NCI-H187 (cell line): Measurements from ENCODE around the gene XK.
"Not testable (repeated sequence)": the region's sequence is repeated elsewhere in the genome, so short reads cannot be mapped to it uniquely, and the experiment has no call there.

Experiments
- DNase-seq, 2 experiments: peaks; one replicate each; lab custom pipeline; 2025; lab: John Stamatoyannopoulos, UW

XK gene

GRCh38 chrX:37754516-37754915 is 68.9 kb downstream of the XK start:
- no peak for DNase-seq

DNA sequence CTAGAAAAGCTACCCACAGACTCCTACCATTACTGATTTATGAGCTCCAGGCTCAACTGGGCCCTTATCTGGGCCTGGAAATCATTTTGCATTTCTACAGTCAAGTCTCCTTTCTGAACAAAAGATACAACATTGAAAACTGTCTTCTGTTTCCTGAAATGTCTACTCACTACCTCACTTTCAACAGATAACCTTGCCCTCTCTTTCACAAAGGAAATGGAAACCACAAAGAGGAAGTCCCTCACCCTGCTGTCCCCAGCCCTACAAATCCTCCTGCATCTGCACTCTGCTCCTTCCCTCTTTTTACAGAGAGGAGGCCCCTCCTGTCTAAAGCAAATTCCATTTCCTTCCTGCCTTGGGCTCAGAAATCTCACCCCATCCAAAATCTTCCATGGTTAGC is 69.4 kb downstream of the XK start:
- DNase-seq, result no peak

GRCh38 chrX:37757082-37757481 is 71.5 kb downstream of the XK start:
- no peak for DNase-seq

DNA sequence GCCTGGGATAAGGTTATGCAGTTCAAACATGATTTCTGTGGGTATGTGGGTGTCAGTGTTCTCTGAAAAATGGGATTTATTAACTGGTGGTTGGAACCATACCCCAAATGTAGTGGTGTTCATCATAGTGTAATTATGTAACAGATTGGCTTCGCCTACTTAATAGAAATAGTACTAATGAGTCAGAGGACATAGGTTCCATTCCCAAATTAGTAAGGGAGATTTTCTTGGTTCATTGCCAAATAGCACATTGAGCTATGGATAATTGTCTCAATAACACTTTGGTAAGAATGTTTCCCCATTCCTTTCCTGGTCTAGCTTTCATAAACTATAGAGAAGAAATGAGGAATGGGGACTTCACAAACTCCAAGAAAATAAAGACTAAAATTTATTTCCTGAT is 73.8 kb downstream of the XK start:
- DNase-seq, result no peak

- DNase-seq, result no peak
Observed at GRCh38 chrX:37759878-37760418, 74.4 kb downstream of the XK start.

DNA sequence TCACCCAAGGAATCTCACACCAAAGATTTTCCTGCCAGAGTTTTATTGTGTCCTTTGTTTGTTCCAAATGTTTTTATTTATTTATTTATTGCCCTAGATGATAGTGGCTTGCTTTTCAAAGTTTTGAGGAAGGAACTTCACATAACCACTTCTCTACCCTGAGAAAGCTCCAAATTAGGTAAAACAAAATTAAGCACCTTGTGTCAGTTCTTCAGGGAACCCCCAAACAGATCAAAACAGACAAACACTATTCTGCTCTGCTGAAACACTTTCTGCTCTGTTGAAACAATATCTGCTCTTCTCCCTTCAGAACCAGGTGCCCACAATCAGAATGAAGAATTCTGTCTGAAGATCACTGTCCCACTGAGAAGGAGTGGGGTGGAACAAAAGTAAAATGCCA is 77.8 kb downstream of the XK start:
- DNase-seq, result no peak

DNA sequence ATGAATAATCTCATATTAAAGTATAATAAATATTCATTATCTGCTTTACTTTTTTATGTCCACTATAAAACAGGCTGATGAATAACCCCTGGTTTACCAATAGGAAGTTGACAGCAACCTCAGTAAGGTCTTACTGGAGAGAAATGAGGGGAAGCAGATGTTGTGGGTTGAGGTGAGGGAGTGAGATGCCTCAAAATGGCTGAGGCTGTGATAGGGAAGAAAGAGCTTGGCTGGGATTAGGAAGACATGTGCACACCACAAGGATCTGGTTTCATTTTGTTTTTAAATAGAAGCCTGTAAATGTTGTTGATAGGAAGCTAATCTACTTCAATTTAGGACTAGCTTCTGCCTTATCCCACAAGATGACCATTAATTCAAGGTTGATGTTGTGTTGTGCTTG is 79.9 kb downstream of the XK start:
- DNase-seq, result no peak

- DNase-seq, result no peak
Observed at GRCh38 chrX:37767430-37767829, 81.8 kb downstream of the XK start.

DNA sequence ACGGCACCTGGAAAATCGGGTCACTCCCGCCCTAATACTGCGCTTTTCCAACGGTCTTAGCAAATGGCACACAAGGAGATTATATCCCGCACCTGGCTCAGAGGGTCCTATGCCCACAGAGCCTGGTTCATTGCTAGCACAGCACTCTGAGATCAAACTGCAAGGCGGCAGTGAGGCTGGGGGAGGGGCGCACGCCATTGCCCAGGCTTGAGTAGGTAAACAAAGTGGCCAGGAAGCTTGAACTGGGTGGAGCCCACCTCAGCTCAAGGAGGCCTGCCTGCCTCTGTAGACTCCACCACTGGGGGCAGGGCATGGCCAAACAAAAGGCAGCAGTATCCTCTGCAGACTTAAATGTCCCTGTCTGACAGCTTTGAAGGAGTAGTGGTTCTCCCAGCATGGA is 83.3 kb downstream of the XK start:
- DNase-seq, result not testable (repeated sequence)

- no peak for DNase-seq
Observed at GRCh38 chrX:37776283-37776986, 90.8 kb downstream of the XK start.

GRCh38 chrX:37776987-37777325 is 91.4 kb downstream of the XK start:
- no peak for DNase-seq

DNA sequence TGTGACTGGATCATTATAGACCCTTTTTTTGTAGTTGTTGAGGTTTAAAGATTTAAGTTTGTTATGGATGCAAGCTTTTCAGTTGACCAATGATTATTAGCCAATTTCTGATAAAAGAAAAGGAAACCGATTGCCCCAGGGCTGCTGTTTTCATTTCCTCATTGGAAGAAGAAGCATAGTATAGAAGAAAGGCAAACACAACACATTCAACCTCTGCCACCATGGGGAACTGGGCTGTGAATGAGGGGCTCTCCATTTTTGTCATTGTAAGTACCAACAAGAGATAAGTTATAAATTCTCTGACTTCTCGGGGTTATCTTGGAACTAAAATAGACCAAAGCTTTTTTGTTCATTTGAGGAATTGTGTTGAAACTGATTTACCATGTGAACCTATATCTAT is 94.3 kb downstream of the XK start, which contains the start of gene CYBB:
Gene CYBB, plus strand, starts transcription at position 203 of the 400 bp plus-strand sequence. Its CDS starts 19 bp downstream, at position 222.
- DNase-seq, result no peak

- no peak for DNase-seq
Observed at GRCh38 chrX:37781081-37781480, 95.5 kb downstream of the XK start.
